SK-N-SH (cell line): ENCODE measurements around the gene ATF6B.

ENCODE experiments used
- CHD2 ChIP-seq: fragments of 150-350 bp; IDR thresholded peaks from 2 replicates; pipeline ENCODE4 v1.6.1; 2018; ENCODE audit warnings: low read length; ENCODE audit not compliant: partially characterized antibody
- CTCF ChIP-seq: fragments of 200-600 bp; sonication (generic); IDR thresholded peaks from 2 replicates; pipeline ENCODE4 v1.6.1; 2017; ENCODE audit warnings: antibody characterized with exemption, mild to moderate bottlenecking, moderate library complexity
- ELF1 ChIP-seq: IDR thresholded peaks from 2 replicates; pipeline ENCODE4 v1.4.0; 2012
- EP300 ChIP-seq, 2 experiments: IDR thresholded peaks; 2 replicates each; pipeline versions ENCODE4 v1.4.0 to v1.6.1; 2012; ENCODE audit warnings: borderline replicate concordance in 1 of 2, low read depth in 1 of 2, low read length in 1 of 2
- NFIC ChIP-seq: IDR thresholded peaks from 2 replicates; pipeline ENCODE4 v1.4.0; 2012; ENCODE audit warnings: borderline replicate concordance
- NRF1 ChIP-seq: IDR thresholded peaks from 2 replicates; pipeline ENCODE4 v1.6.1; 2012; ENCODE audit warnings: low read depth, mild to moderate bottlenecking, low read length
- RAD21 ChIP-seq: IDR thresholded peaks from 2 replicates; pipeline ENCODE4 v1.6.1; 2012; ENCODE audit warnings: mild to moderate bottlenecking, low read length
- REST ChIP-seq: IDR thresholded peaks from 2 replicates; pipeline ENCODE4 v1.6.1; 2012; ENCODE audit warnings: mild to moderate bottlenecking, low read depth, low read length, moderate library complexity
- RXRA ChIP-seq: IDR thresholded peaks from 2 replicates; pipeline ENCODE4 v1.4.0; 2012; ENCODE audit warnings: low read depth, mild to moderate bottlenecking, borderline replicate concordance
- SIN3A ChIP-seq: IDR thresholded peaks from 2 replicates; pipeline ENCODE4 v1.6.1; 2012; ENCODE audit warnings: low read depth, mild to moderate bottlenecking, low read length, moderate library complexity, borderline replicate concordance
- TAF1 ChIP-seq: IDR thresholded peaks from 2 replicates; pipeline ENCODE4 v1.6.1; 2012; ENCODE audit warnings: low read depth, mild to moderate bottlenecking, low read length, moderate library complexity, borderline replicate concordance
- TEAD4 ChIP-seq: IDR thresholded peaks from 2 replicates; pipeline ENCODE4 v1.4.0; 2012; ENCODE audit warnings: mild to moderate bottlenecking, borderline replicate concordance; ENCODE audit not compliant: insufficient read depth

- TF ChIP-seq TAF1: no peak
- TF ChIP-seq ELF1: no peak
- TF ChIP-seq REST: no peak
- no peak for TF ChIP-seq CTCF
- no peak for TF ChIP-seq NRF1
- TF ChIP-seq TEAD4: no peak
- TF ChIP-seq RAD21: no peak
- TF ChIP-seq CHD2: no peak
- no peak for TF ChIP-seq EP300 (IDR thresholded peaks at IDR 0.05; ENCODE audit: borderline replicate concordance in 1 of 2, low read depth in 1 of 2, low read length in 1 of 2)
- no peak for TF ChIP-seq SIN3A
- no peak for TF ChIP-seq RXRA
- no peak for TF ChIP-seq NFIC
Observed at GRCh38 chr6:32069460-32069859, 58.6 kb downstream of the ATF6B start.
